ENCODE results near the gene TMEM106C.

The TMEM106C gene

GRCh38 chr12:48017496-48017895 lies 54.1 kb downstream of the TMEM106C start:
- Histone ChIP-seq H3K4me2 (ENCODE audit: low read depth, low read length, poor library complexity, severe bottlenecking) (no peak overlapping the region), H3F3A (ENCODE audit: low read depth) (no peaks in the 10 kb centered on the region), H3K9me3 (ENCODE audit: insufficient read depth, low read depth, low read length) (no peaks in the 10 kb centered on the region), H3K4me1 (ENCODE audit: insufficient read depth, low read length, poor library complexity, severe bottlenecking) (no peaks in the 10 kb centered on the region), H3K79me2 (ENCODE audit: insufficient read depth, low read length) (no peaks in the 10 kb centered on the region), H3K27me3 (ENCODE audit: insufficient read depth, low read length, poor library complexity, severe bottlenecking) (no peaks in the 10 kb centered on the region), H4K20me1 (ENCODE audit: insufficient read depth, low read length, poor library complexity, severe bottlenecking) (no peaks in the 10 kb centered on the region), H3K9me2 (replicated peaks; ENCODE audit: low read depth, low read length) (no peaks in the 10 kb centered on the region), H2AFZ (ENCODE audit: low read length) (no peak overlapping the region), H3K4me3 (ENCODE audit: low read length, poor library complexity, severe bottlenecking) (no peak overlapping the region), H3K36me3 (ENCODE audit: insufficient read depth, low read length) (no peaks in the 10 kb centered on the region), H3K9ac (ENCODE audit: low read depth, low read length, poor library complexity, severe bottlenecking) (no peak overlapping the region)
- no peak for TF ChIP-seq CTCF (conservative IDR thresholded peaks at IDR 0.05; ENCODE audit: low read length)
- no peak for TF ChIP-seq EZH2phosphoT487 (IDR thresholded peaks at IDR 0.05; ENCODE audit: borderline replicate concordance)

- Histone ChIP-seq H3K4me1 (ENCODE audit: insufficient read depth, low read length, poor library complexity, severe bottlenecking) (no peaks in the 10 kb centered on the region), H3K79me2 (ENCODE audit: insufficient read depth, low read length) (no peaks in the 10 kb centered on the region), H3K27me3 (ENCODE audit: insufficient read depth, low read length, poor library complexity, severe bottlenecking) (no peaks in the 10 kb centered on the region), H3K4me3 (ENCODE audit: low read length, poor library complexity, severe bottlenecking) (no peak overlapping the region), H2AFZ (ENCODE audit: low read length) (no peak overlapping the region), H3F3A (ENCODE audit: low read depth) (no peaks in the 10 kb centered on the region), H3K9ac (ENCODE audit: low read depth, low read length, poor library complexity, severe bottlenecking) (no peak overlapping the region), H3K9me2 (replicated peaks; ENCODE audit: low read depth, low read length) (no peaks in the 10 kb centered on the region), H3K4me2 (ENCODE audit: low read depth, low read length, poor library complexity, severe bottlenecking) (no peak overlapping the region), H3K9me3 (ENCODE audit: insufficient read depth, low read depth, low read length) (no peaks in the 10 kb centered on the region), H3K36me3 (ENCODE audit: insufficient read depth, low read length) (no peaks in the 10 kb centered on the region), H4K20me1 (ENCODE audit: insufficient read depth, low read length, poor library complexity, severe bottlenecking) (no peaks in the 10 kb centered on the region)
- TF ChIP-seq CTCF (conservative IDR thresholded peaks at IDR 0.05; ENCODE audit: low read length): no peak
Observed at GRCh38 chr12:48017921-48018617, 54.7 kb downstream of the TMEM106C start.
